GM18861 (cell line): ENCODE data around the gene TCF4.
A peak's percentile ranks its signal among the peaks of the same experiment; 100 is the strongest.

Source experiments
- ATAC-seq: cut with Tn5 transposase; IDR thresholded peaks from one replicate; pipeline ENCODE4 v1.9.1; 2021; ENCODE audit not compliant: unreplicated experiment

TCF4 gene

GRCh38 chr18:55356815-55357214 is 231.2 kb downstream of the TCF4 start:
- ATAC-seq, result no peak

GRCh38 chr18:55355223-55355622 is 232.8 kb downstream of the TCF4 start:
- no peak for ATAC-seq

- no peak for ATAC-seq
These were observed 233.2 kb downstream of the TCF4 start for GRCh38 chr18:55354795-55355194.

GRCh38 chr18:55353806-55354205 is 234.2 kb downstream of the TCF4 start:
- ATAC-seq, result no peak

GRCh38 chr18:55353391-55353790 is 234.6 kb downstream of the TCF4 start:
- no peak for ATAC-seq

GRCh38 chr18:55351980-55352714 is 235.8 kb downstream of the TCF4 start:
- peak; percentile 51 for ATAC-seq

GRCh38 chr18:55351241-55351691 is 236.7 kb downstream of the TCF4 start:
- ATAC-seq, result no peak

- ATAC-seq, result no peak
These were observed 238.3 kb downstream of the TCF4 start for GRCh38 chr18:55349685-55350084.

GRCh38 chr18:55346961-55347740 is 240.8 kb downstream of the TCF4 start:
- ATAC-seq, result no peak

- ATAC-seq, result no peak
These were observed 241.6 kb downstream of the TCF4 start for GRCh38 chr18:55346387-55346786.

GRCh38 chr18:55345103-55345950 is 242.7 kb downstream of the TCF4 start:
- ATAC-seq, result no peak

GRCh38 chr18:55343396-55344073 is 244.5 kb downstream of the TCF4 start:
- peak; percentile 84 for ATAC-seq

GRCh38 chr18:55340998-55341397 is 247.0 kb downstream of the TCF4 start:
- ATAC-seq, result no peak

- no peak for ATAC-seq
These were observed 248.0 kb downstream of the TCF4 start for GRCh38 chr18:55339990-55340389.

- no peak for ATAC-seq
These were observed 248.9 kb downstream of the TCF4 start for GRCh38 chr18:55338978-55339650.

- ATAC-seq, result no peak
These were observed 250.0 kb downstream of the TCF4 start for GRCh38 chr18:55337908-55338521.

- no peak for ATAC-seq
These were observed 250.9 kb downstream of the TCF4 start for GRCh38 chr18:55337138-55337537.

- ATAC-seq, result no peak
These were observed 251.4 kb downstream of the TCF4 start for GRCh38 chr18:55336438-55337100.

- no peak for ATAC-seq
These were observed 253.1 kb downstream of the TCF4 start for GRCh38 chr18:55334875-55335274.
